ENCODE measurements around the gene FOXA3.
"Not testable (repeated sequence)": the region's sequence is repeated elsewhere in the genome, so short reads cannot be mapped to it uniquely, and the experiment has no call there.

DNA sequence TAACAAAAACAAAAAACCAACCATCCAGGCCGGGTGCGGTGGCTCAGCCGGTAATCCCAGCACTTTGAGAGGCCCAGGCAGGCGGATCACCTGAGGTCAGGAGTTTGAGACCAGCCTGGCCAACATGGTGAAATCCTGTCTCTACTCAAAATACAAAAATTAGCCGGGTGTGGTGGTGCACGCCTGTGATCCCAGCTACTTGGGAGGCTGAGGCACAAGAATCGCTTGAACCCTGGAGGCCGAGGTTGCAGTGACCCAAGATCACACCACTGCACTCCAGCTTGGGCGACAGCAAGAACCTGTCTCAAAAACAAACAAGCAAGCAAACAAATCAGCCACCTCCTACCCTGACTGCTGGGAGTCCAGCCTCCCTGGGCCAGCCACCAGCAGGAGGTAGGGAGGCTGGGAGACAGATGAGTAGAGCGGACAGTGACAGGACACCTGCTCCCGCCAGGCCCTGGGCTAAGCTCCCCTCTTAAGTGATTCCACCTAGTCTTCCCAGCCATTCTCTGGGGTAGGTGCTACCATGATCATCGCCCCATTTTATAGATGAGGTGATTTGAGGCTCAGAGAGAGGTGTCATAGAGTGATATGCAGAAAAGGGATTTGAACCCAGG is 32.0 kb downstream of the FOXA3 start:
- TF ChIP-seq, protein P1, sequence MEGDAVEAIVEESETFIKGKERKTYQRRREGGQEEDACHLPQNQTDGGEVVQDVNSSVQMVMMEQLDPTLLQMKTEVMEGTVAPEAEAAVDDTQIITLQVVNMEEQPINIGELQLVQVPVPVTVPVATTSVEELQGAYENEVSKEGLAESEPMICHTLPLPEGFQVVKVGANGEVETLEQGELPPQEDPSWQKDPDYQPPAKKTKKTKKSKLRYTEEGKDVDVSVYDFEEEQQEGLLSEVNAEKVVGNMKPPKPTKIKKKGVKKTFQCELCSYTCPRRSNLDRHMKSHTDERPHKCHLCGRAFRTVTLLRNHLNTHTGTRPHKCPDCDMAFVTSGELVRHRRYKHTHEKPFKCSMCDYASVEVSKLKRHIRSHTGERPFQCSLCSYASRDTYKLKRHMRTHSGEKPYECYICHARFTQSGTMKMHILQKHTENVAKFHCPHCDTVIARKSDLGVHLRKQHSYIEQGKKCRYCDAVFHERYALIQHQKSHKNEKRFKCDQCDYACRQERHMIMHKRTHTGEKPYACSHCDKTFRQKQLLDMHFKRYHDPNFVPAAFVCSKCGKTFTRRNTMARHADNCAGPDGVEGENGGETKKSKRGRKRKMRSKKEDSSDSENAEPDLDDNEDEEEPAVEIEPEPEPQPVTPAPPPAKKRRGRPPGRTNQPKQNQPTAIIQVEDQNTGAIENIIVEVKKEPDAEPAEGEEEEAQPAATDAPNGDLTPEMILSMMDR (conservative IDR thresholded peaks at IDR 0.05 in 1 of 2, IDR thresholded peaks at IDR 0.05 in 1 of 2; ENCODE audit: extremely low read depth in 1 of 2, insufficient read depth in 1 of 2, low read depth in 1 of 2, low read length in 2 of 2), result not testable (repeated sequence)
- not testable (repeated sequence) for TF ChIP-seq EZH2 (IDR thresholded peaks at IDR 0.05; ENCODE audit: borderline replicate concordance, low read length)

All from mammary epithelial cell (primary cell).